Effector memory CD4-positive, alpha-beta T cell (primary cell): ENCODE measurements around the gene CTBP2.

Experiments
- DNase-seq, 3 donors: peaks; one replicate each; pipeline ENCODE4 v3.0.0-alpha.2; 2020
- H3K27ac ChIP-seq: 2 replicates; pipeline ENCODE4 v1.7.0; 2013; ENCODE audit warnings: mild to moderate bottlenecking, low read length, moderate library complexity; ENCODE audit not compliant: insufficient read depth, poor library complexity, severe bottlenecking
- H3K27me3 ChIP-seq: replicated peaks from 2 replicates; pipeline ENCODE4 v1.7.0; 2013; ENCODE audit warnings: mild to moderate bottlenecking, low read length; ENCODE audit not compliant: insufficient read depth, control insufficient read depth, poor library complexity, severe bottlenecking
- H3K36me3 ChIP-seq: 2 replicates; pipeline ENCODE4 v1.7.0; 2013; ENCODE audit warnings: mild to moderate bottlenecking, low read length, moderate library complexity; ENCODE audit not compliant: control insufficient read depth, insufficient read depth
- H3K4me1 ChIP-seq: 2 replicates; pipeline ENCODE4 v1.7.0; 2013; ENCODE audit warnings: low read length, mild to moderate bottlenecking; ENCODE audit not compliant: control insufficient read depth, insufficient read depth, poor library complexity, severe bottlenecking
- H3K4me3 ChIP-seq: 2 replicates; pipeline ENCODE4 v1.7.0; 2013; ENCODE audit warnings: low read length, low read depth, mild to moderate bottlenecking; ENCODE audit not compliant: insufficient read depth, poor library complexity, severe bottlenecking
- H3K9me3 ChIP-seq: 2 replicates; pipeline ENCODE4 v1.7.0; 2013; ENCODE audit warnings: mild to moderate bottlenecking, low read length, moderate library complexity; ENCODE audit not compliant: control insufficient read depth

CTBP2 gene

DNA sequence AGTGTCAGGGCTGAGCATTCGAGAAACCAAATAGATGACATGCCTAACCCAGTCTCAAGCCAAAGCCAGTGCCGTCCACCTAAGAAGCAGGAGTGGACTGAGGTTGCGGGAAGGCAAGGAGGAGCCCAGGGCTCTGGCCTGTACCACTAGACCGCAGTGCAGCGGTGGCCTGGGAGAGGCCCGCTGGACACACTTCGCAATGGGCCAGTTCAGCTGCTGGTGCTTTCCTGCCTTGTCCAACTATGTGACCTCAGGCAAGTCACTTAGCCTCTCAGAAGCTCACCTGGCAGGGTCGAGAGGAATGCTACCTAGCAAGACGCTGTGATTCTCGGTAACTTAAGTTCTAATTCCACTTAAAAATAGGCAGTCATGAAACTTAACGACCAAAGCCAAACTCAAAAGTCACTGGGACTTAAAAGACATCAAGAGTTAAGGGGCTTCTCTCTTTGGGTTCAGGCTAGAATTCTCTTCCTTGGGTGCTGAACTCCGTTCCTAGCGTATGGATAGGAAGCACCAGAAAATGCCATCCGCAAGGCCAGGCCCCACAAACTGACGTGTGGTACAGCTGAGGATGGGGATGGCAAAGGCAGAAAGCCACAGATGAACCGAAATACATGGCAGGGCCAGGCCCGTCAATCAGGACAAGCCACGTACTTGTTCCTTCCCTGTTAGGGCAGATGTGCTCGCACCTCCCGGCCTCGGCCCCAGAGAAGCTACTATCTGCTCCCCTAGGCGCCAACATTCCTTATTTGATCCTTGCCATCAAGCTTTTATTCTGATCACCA, 34.2 kb downstream of the CTBP2 start:
- no peak for DNase-seq
- H3K27me3 ChIP-seq, result no peaks in the 10 kb centered on the region
- no peaks in the 10 kb centered on the region for H3K9me3 ChIP-seq
- no peaks in the 10 kb centered on the region for H3K36me3 ChIP-seq
- H3K4me3 ChIP-seq, result no peak overlapping the region
- no peak overlapping the region for H3K27ac ChIP-seq
- no peaks in the 10 kb centered on the region for H3K4me1 ChIP-seq

DNA sequence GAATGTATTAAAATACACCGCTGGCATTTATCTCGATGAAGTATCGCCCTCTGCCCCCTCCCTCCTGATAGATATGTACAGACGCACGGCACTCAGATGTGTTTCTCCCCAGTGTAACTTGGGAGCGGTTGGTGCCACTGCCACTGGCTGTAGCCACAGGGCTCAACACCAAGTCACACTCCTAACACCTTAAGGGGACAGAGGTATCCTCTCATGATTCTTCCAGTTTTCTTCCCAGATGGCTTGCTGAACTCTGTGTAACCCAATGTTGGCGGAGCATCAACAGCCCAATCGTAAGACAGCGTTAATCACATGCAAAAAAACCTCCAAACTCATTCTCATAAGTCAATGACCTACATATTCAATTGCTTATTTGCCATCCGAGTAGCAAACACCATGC, 35.5 kb downstream of the CTBP2 start:
- no peaks in the 10 kb centered on the region for H3K36me3 ChIP-seq
- no peak overlapping the region for H3K27ac ChIP-seq
- H3K9me3 ChIP-seq, result no peaks in the 10 kb centered on the region
- H3K27me3 ChIP-seq, result no peaks in the 10 kb centered on the region
- DNase-seq, result no peak
- no peaks in the 10 kb centered on the region for H3K4me1 ChIP-seq
- H3K4me3 ChIP-seq, result no peak overlapping the region

DNA sequence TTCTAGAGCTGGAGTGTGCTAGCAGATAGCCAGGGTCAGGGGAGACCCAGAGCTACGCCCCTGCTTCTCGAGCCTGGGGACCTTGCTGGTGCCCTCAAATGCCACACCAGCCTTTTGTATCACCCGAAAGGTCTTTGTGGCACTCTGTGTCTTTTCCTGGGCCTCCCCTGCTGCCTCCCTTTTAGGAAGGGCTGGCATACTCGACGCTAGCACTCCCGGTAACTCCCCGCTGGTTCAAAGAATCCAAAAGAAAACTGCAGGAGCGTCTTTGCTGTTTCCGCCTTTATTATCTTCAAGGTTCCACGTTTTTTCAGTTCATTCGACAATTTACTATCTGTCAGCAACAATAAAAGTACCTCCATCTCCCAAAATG, 36.3 kb downstream of the CTBP2 start:
- no peaks in the 10 kb centered on the region for H3K36me3 ChIP-seq
- no peak overlapping the region for H3K27ac ChIP-seq
- no peaks in the 10 kb centered on the region for H3K9me3 ChIP-seq
- H3K27me3 ChIP-seq, result no peaks in the 10 kb centered on the region
- H3K4me1 ChIP-seq, result no peaks in the 10 kb centered on the region
- DNase-seq, result no peak
- no peak overlapping the region for H3K4me3 ChIP-seq

DNA sequence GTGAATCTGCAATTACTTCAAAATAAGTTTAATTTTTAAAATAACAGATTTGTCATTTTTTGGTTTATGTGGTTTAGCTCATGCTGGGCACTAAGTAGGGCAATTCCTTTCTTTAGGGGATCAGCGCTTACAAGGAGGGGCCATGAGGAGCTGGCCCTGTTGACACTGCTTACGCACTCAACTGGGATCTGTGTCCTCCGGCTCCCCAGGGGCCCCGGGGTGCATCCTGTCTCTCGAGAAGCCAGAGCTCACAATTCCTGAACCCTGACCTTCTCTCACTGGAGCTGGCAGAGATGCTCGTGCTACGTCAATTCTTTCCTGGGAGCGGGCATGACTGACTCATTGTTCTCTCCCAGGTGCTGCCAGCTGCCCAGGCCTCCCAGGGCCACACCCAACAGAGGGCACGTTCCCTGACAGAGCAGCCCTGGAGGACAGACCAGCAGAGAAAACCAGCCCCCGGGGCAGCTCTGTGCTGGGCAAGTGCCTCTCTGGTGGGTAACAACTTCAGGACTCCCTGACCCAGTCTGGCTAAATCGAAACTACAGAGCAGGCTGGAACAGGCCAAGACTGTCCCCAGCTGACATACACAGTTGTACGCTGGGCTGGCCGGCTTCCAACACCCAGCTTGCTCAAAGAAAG, 36.8 kb downstream of the CTBP2 start:
- Histone ChIP-seq H3K27ac (no peak overlapping the region), H3K4me3 (no peak overlapping the region), H3K36me3 (no peaks in the 10 kb centered on the region), H3K9me3 (no peaks in the 10 kb centered on the region), H3K4me1 (no peaks in the 10 kb centered on the region), H3K27me3 (no peaks in the 10 kb centered on the region)
- DNase-seq, result no peak

DNA sequence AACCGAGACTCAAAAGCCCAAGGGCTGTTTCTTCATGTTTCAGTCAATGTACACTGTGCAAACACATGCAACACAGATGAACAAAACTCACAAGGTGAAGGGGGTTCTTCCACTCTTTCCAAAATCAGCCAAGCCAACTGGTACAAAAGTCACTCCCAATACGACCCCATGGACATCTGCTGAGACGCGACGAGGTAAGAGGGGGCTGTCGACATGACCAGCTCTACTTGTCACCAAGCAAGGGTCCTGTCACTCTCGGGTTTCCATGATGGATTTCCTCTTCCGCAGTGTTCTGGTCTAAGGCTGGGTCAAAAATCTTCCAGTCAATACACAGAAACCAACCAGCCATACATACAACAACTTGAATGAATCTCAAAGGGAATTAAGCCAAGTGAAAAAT, 37.8 kb downstream of the CTBP2 start:
- H3K36me3 ChIP-seq, result no peaks in the 10 kb centered on the region
- no peak overlapping the region for H3K27ac ChIP-seq
- no peaks in the 10 kb centered on the region for H3K4me1 ChIP-seq
- no peak for DNase-seq
- no peak overlapping the region for H3K4me3 ChIP-seq
- no peaks in the 10 kb centered on the region for H3K27me3 ChIP-seq
- H3K9me3 ChIP-seq, result no peaks in the 10 kb centered on the region

DNA sequence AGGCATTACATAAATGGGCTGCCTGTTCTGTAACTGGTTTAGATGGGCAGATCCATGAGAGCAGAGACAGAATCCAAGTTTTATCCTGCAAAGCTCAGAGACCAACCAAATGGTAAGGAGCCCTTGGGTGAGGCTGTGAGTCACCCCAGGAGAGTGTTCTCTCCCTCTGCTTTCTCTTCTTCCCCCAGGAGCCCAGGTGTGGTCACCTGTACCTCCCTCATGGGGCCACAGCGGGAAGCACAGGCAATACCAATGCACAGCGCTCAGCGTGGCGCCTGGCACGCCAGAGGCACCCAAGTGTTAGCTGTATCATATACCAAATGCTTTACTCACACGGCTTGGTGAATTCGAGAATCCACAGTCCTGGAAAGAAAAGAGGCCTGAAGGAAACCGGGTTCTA, 39.4 kb downstream of the CTBP2 start:
- no peak for DNase-seq
- Histone ChIP-seq H3K9me3 (no peaks in the 10 kb centered on the region), H3K4me3 (no peak overlapping the region), H3K27ac (no peak overlapping the region), H3K27me3 (no peaks in the 10 kb centered on the region), H3K4me1 (no peaks in the 10 kb centered on the region), H3K36me3 (no peaks in the 10 kb centered on the region)

DNA sequence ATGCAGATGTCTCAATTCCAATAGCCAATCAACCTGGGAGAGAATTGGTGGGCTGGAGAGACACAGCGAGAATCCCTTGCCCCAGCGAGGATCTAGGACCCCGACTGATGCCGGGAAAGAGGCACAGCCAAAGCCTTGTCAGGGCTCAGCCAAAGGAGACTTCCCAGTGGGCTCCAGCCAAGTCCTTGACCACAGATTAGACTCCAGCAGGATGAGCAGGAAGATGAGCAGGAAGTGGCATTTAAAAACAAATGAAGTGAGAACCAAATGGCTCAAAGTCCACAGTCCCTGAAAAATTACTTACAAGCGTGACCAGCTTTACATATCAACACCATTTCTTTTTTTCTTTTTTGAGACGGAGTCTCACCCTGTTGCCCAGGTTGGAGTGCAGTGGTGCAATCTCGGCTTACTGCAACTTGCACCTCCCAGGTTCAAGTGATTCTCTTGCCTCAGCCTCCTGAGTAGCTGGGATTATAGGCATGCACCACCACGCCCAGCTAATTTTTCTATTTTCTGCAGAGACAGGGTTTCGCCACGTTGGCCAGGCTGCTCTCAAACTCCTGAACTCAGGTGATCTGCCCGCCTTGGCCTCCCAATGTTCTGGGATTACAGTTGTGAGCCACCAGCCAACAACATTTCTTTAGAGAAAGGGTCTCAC, 40.2 kb downstream of the CTBP2 start:
- Histone ChIP-seq H3K4me1 (no peaks in the 10 kb centered on the region), H3K9me3 (no peaks in the 10 kb centered on the region), H3K27me3 (no peaks in the 10 kb centered on the region), H3K36me3 (no peaks in the 10 kb centered on the region), H3K4me3 (no peak overlapping the region), H3K27ac (no peak overlapping the region)
- no peak for DNase-seq

DNA sequence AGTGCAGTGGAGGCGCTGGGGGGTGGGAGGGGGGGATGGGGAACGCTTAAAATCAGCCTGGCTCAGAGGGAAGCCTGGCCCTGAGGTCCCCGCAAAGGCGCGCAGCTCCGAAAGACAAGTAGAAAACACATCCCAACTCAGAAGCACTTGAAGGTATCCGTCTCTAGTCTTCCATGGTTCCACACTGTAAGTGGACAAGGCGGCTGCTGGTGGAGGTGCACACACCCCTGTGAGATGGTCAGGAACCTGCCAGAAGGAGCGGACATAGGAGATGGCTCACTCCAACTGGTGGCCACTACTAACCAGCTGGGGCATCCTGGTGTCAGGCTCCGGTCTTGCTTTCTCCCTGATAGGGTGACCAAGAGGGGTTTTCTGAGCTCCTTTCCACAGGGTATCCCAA, 41.7 kb downstream of the CTBP2 start:
- Histone ChIP-seq H3K4me1 (no peaks in the 10 kb centered on the region), H3K36me3 (no peaks in the 10 kb centered on the region), H3K9me3 (no peaks in the 10 kb centered on the region), H3K27me3 (no peaks in the 10 kb centered on the region), H3K4me3 (no peak overlapping the region), H3K27ac (no peak overlapping the region)
- no peak for DNase-seq

DNA sequence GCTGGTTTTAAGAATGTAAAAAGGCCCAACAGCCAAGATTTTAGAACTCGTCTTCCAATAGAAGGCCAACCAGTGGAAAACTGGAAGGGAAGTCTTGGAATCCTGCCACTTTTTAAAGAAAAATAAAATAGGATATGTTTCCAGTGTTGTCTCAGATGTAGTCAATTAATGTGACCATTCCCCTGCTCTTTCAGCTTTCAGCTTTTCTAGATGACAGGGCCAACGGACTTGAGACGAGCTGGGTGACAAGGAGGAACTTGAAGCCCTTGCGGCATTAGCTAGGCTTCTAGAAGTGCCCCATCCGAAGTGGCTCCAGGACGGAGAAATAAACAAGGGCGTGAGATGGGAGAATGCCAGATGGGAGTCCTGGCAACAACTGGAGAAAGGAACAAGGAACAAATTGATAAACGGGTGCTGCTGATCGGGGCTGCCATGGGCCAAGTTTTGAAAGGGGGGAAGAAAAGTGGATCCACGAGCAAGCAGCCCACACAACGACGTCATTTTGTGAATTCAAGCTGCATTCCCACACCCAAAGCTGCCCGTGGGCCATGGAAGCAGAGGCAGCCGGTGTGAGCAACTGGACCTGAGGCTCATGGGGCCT, 42.3 kb downstream of the CTBP2 start:
- Histone ChIP-seq H3K36me3 (no peaks in the 10 kb centered on the region), H3K4me3 (no peak overlapping the region), H3K9me3 (no peaks in the 10 kb centered on the region), H3K27me3 (no peaks in the 10 kb centered on the region), H3K4me1 (no peaks in the 10 kb centered on the region), H3K27ac (no peak overlapping the region)
- DNase-seq, result no peak
